Islet precursor cell (in vitro differentiated cells): Measurements from ENCODE around the gene ASCL1.

Experiments used
- DNase-seq: peaks from one replicate; pipeline ENCODE4 v3.0.0-alpha.2; 2018

Gene ASCL1

GRCh38 chr12:102990419-102990818, 32.9 kb downstream of the ASCL1 start:
- no peak for DNase-seq

DNA sequence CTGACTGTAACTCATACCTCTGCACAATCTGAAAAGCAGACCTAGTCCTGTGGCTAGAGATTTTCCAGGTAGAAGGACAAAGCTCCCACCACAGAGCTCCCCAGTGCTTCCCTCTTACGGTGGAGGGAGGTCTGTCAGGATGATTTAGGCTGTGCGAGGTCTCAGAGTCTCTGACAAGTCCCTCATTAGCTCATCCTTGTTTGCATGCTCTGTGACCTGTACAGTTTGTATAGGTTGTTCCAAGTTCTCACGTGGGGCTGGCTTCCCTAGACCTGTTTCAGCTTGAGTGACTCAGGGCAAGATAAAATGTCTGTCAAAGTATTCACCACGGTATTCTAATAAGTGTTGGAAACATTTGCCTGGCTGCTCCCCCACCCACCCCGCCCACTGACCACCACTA, 34.8 kb downstream of the ASCL1 start:
- no peak for DNase-seq

DNA sequence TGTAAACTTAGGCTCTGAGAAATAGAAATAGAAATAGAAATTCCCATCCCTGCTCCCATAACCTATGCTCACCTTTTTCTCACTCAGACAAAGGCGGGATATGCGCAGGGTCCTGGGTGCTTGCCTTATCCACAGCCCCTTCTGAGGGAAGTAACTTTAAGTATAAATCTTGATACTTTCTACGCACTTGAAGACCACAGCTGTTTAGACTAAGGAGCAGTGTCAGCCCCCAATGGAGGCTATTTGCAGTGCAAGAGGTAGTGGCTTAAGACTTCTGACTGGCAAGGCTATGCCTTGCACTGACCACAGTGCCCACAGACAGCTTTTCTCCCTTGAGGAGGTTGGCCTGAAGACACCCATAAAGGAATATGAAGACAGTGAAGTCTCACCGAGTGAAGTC, 35.2 kb downstream of the ASCL1 start:
- DNase-seq = no peak

- no peak for DNase-seq
These were observed 36.1 kb downstream of the ASCL1 start for GRCh38 chr12:102993537-102993936.

GRCh38 chr12:102995372-102995771, 37.9 kb downstream of the ASCL1 start:
- DNase-seq = no peak
